ENCODE results near the gene FOXP4.

GRCh38 chr6:41555326-41556300 is 9.4 kb downstream of the FOXP4 start:
- TF ChIP-seq POLR2AphosphoS5 (IDR thresholded peaks at IDR 0.05) (no peak), POLR2A (IDR thresholded peaks at IDR 0.05) (no peak), CTCF (IDR thresholded peaks at IDR 0.05) (no peak)

All from sigmoid colon (tissue), 4 donors.